ENCODE data around the gene DCN.
A peak's percentile ranks its signal among the peaks of the same experiment; 100 is the strongest.

Gene DCN

DNA sequence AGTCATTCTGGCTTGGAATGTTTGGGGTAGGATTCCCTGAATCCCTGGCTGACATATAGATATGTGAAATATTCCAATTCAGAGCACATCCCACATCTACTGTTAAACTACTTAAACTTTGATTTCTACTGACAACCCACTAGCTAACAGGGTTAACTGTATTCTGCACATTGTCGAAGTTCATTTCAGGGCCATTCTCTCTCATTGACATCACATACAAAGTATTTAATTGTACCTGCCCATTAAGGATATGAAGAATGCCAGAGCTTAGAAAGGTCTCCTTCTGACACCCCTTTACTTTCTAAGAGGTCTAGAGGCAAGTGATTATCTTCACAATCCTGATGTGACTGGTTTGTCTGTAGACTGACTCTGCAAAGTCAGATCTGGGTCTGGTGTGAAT lies 2.8 kb upstream of the DCN start:
- no peak for DNase-seq (ENCODE audit: low spot score)

DNA sequence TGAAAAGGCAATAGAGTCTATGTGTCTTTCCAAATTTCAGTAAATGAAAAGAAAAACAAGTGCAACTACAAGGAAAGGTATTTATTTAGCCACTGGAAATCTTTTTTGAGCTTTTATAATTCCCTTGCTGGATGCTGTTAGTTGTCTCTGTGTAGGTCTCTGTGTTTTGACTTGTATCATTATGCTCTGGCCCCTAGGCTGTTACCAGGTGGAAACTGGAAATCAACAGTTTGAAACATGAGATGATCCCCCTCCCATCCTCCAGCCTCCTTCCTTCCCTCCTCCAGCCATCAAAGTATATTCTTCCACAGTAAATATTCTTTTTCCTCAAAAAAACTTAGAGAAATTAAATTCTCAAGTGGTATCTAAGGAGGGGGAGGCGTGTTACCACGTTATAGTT lies 934 bp upstream of the DCN start:
- no peak for DNase-seq (ENCODE audit: low spot score)

DNA sequence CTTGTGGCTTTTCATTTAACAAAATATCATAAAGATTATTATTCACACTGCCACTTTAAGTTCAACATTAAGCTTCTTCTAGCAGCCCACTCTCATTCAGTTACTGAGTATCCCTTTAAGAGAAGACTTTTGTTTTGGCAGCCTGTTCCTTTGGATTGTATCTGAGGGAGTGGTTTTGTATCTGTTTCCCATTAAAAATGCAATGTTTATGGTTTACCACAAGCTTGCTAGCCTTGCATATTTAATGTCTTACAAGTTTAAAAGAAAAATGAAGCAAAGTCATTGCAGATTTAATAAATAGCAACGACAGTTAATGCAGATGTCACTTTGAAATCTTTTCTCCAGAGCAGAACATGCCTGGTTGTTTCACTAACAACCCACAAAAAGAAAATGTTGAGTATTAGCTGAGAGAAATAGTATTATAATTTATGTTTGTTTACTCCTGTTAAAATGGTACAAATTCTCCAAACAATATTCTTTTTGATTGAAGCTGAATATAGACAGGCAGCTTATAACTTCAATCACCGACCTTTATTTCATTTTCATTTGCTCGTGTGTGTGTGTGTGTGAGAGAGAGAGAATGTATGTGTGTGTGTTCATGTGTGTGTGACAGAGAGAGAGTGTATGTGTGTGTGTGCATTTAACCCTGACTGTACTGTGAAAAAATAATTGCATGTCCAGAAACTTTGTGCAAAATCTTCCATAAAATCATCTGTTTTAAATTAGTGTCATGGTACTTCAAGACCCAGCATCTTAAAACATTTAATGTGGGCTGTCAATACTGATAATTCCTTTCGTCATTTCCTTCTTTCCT lies 1.8 kb downstream of the DCN start:
- no peak for DNase-seq (ENCODE audit: low spot score)

DNA sequence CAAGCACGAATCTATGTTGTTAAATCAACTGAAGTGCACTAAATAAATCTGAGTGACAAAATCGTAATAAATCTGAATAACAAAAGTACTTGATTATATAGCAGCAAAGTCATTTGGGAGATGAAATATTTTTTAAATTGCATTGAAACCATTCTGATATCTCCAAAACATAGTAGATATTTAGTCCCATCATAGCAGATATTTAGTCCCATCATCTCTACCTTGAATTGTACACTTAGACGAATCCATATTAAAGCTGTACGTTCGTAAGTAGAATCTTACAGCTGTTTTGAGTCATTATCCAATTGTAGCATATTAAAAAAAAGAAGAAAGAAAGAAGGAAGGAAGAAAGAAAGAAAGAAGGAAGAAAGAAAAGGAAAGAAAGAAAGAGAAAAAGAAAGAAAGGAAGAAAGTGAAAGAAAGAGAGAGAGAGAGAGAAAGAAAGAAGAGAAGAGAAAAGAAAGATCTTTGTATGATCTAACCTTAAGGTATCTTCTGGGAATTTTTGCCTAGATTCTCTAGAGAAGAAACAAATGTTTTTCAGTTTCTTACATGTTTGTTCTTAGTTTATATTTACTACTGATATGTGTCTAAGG lies 2.6 kb downstream of the DCN start:
- DNase-seq (ENCODE audit: low spot score): no peak

DNA sequence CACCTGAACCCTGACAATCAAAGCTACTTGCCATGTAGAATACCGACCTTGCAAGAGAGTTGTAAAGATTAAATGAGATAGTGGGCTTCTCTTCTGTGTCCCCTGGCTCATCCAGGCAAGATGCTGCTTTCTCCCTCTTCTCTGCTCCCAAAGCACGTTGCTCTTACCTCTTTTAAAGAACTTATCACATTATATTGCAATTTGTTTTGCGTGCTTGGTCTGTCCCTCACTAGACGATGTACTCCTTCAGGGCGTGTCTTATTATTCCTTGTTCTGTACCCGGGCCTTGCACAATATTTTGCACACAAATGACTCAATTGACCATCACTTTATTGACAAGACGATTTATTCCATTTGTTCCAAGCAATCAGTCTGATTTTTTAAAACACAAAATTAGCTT lies 3.3 kb downstream of the DCN start:
- no peak for DNase-seq (ENCODE audit: low spot score)

DNA sequence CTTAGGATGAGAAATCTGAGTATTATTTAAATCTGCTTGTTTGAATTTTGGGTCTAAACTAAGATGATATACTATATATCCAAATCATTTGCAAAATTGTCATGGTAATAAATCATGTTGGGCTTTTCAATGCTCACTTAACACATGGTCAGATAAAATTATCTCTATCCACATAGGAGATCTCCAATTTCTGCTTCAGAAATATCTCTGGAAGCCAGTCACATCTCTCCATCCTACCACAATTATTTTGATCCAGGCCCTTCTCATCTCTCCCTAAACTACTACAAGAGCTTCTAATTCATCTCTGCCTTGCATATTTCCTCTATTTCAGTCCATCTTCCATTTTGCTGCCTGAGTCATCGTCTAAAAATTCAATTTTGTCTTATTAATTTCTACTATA lies 3.8 kb downstream of the DCN start:
- no peak for DNase-seq (ENCODE audit: low spot score)

DNA sequence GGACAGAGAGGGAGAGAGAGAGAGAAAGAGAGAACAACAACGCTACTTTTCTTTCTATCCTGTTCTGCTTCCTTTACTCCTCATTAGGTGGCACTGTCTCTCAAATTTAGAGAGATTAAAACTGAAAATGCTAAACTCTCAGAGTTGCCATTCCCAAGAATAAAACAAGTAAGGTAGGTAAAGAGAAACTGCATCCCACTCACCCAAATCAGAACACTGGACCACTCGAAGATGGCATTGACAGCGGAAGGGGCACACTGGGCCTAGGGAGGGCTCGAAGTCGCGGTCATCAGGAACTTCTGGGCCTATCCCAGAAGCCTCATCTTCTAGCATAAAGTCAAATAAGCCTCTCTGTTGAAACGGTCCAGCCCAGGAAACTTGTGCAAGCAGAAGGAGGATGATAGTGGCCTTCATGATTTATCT lies 4.5 kb downstream of the DCN start:
- DNase-seq (ENCODE audit: low spot score): peak; percentile 3

DNA sequence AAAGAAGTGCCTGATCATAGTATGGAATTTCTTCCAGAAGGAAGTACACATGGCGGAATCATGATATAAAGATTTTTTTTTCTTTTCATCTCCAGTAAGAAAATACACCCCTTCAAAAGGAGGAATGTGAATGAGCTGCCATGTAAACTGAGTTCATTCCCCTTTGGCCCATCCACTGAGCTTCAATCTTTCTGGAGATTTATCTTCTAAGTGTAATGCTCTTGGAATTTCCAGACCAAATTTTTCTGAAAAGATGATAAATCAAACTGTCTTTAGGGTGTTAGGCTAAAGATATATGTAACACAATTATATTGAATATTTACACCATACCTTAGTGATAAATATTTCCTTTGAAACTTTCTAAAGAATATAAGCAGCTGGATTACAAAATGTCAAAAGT lies 5.2 kb downstream of the DCN start:
- no peak for DNase-seq (ENCODE audit: low spot score)

DNA sequence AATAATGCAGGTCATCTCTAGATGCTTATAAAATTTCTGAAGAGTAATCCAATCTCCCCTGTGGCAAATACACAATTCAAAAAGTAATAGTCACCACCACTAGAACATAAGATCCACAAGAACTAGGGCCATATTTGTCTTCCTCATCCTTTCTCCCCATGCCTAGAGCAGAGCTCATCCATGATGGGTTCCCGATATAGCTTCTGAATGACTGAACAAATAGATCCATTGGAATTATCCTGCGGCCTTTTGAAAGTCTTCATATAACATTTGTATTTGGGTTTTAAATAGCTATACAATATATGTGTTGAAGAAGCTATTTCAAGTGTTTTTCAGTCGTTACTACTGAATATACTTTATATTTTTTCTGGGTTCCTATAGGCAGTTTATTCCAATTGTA lies 5.7 kb downstream of the DCN start:
- no peak for DNase-seq (ENCODE audit: low spot score)

DNA sequence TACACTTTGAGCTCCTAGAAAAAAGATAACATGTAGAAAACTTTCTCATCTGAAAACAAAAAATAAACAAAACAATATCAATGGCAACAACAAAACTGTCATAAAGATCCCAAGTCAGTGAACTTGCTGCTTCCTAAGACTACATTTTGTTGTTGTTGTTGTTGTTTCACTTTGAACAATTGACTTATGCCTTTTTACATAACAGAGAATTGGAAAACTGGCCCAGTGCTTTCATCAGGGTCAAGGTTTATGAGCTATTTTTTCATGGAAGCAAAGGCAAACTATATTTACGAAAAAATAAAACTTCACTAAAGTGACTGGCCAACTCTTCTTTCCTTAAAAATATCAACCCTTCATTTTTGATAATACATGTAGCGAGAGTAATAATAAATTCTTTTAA lies 6.3 kb downstream of the DCN start:
- DNase-seq (ENCODE audit: low spot score): no peak

DNA sequence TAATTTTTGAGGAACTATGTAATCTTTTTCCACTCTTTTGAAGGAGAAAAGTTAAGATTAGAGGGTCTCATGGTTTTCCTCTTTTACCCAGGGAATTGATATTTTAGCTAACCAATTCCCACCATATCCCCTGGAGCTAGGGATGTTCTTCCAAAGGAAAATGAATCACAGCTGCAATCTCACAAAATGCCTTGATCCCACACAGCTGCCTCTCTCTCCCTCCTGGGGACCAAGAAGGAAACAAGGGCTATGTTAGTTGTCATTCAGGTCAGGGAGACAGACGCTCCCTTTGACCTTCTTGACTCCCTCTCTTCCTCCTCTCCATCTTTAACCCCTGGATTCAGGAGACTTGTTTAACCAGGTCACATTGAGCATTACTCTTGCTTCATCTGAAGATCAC lies 9.5 kb downstream of the DCN start:
- no peak for DNase-seq (ENCODE audit: low spot score)

DNA sequence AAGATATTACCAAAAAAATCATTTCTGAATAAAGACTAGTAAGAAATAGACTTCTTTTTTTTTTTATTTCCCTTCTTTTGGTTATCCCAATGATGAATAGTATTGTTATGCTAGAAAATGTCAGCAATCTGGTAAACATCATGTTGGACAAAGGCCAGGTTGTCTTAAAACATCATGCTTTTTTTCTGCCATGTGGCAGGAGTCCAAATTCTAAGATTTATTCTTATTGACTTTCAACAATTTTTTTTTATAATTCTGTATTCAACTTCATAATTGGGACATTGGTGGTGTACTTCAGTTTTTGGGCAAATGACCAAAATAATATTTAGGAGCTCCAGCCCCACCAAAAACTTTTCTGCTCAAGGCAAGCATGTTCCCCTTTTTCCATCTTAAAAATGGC lies 10.5 kb downstream of the DCN start:
- no peak for DNase-seq (ENCODE audit: low spot score)

DNA sequence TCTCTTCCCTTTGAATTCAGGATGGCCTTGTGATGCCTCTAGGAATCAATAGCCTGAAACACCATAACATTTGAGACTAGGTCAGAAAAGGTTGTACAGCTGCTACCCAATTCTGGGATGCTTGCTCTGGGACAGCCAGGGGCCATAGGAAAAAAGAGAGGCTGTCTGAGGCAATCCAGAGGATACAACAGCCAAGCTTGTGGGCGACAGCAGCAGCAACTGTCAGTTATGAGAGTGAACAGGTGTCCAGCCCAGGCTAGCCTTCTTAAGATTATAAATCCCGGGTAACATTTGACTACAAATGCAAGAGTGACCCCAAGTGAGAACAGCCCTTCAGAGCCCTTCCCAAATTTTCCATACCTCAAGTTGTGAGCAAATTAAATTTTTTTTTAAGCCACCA lies 11.1 kb downstream of the DCN start:
- DNase-seq (ENCODE audit: low spot score): no peak

DNA sequence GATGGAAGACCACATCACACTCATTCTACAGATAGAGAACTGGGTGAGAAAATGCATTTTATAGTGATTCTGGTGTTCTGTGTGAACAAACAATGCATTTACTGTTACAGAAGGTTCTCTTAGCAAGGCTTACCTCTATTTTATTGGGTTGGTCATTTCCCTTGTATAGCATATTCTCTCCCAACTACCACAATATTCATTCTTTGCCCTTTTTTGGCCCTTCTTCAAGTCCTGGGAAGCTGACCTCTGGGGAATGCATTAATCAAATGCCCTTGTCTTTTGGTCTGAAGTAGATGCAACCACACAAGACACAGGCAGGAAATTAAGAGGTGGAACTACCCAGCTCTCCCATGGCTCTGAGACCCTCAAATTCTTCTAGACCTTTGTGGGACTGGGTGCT lies 19.5 kb downstream of the DCN start:
- DNase-seq (ENCODE audit: low spot score): no peak

DNA sequence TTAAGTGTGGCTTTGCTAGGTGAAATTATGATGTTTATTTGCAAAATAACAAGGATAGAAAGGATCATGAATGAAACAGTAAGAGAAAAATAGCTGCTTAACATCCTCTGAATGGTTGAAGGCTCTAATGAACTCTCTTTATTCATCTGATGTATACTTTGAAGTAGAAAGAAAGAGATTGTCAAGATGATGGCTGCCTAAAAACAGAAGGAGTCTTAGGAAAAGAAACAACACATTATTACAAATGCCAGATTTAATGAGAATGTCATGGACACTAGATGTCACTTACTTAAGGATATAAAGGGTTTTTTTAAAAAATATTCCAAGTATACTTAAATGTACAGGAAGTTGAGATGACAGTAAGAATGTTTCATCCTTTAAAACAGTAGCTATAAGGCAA lies 21.6 kb downstream of the DCN start:
- DNase-seq (ENCODE audit: low spot score): no peak

DNA sequence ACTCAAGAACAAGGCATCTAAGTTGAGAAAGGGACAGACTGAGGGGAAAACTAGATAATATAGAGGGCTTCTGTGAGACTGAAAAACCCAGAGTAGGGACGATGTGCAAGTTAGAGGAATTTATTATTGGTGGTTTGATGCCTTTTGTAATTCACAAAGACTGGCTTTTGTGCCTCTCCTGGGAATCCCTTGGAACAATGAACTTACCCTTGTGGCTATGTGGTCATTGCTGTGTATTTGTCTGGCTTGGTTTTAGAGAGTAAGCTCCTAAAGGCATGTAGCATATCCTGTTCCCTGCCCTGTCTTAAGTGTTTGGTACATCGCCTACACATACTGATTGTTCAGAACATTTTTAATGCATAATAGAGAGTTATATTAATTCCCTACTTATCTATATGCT lies 26.6 kb downstream of the DCN start:
- no peak for DNase-seq (ENCODE audit: low spot score)

DNA sequence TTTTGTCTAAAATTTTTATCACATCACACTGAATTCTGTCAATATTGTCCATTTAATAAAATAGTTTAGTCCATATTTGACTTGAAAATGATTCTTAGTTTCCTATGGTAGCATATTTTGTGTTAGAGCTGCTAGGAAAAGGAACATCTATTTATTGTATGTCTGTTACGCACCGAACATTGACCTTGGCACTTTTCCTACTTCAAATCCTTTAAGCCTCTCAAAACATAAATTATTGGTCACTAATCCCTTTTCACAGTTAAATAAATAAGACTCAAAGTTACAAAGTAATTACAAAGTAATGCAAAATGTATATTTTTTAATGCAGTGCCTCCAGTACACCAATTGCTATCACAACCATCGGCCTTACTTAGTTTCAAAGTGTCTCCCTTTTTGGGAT lies 28.5 kb downstream of the DCN start:
- DNase-seq (ENCODE audit: low spot score): no peak

DNA sequence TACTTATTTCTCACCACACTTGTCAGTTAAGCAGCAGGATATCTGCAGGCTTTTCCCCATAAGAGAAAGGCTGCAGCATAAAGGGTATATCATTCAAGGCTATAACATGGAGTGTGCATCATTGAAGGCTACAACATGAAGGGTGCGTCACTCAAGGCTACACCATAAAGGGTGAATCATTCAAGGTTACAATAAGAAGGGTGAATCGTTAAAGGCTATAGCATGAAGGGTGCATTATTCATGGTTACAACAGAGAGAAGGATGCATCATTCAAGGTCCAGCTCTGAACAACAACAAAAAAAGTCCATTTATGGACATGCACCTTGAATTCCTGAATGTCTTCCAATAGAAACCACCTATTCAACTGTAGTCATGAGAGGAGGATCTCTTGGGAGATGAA lies 38.6 kb downstream of the DCN start:
- no peak for DNase-seq (ENCODE audit: low spot score)

DNA sequence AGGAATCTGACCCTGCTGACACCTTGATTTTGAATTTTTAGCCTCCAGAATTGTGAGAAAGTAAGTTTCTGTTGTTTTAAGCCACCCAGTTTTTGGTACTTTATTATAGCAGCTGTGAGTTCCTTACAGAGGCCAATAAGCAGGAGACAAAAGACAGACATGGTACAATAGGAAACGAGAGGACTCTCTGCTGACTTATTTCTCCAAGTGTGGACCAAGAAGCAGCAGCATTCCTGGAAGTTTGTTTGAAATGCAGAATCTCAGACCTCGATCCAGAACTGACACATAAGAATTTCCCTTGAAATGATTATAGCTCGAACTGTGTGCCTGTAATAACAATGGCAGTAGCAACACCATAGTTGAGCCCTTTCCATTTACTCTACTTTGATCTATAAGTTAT lies 39.4 kb downstream of the DCN start:
- DNase-seq (ENCODE audit: low spot score): no peak

DNA sequence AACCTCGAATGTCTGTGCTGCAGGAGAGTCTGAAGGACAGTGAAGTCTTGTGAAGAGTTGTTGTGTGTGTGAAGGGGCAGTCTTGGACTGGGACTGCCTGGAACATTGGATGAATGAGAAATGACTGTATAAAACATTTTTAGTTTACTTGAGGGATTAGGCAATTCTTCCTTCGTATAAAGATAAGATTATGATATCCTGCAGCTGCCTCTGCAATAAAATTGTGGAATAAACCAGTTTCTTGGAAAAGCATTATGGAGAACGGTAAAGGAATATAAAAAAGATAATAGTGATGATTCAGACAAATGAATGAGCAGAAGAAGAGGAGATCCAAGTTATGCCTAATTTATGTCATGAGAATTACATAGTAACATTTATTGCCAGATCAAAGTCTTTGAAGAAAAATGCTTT lies 40.4 kb downstream of the DCN start:
- DNase-seq (ENCODE audit: low spot score): no peak

DNA sequence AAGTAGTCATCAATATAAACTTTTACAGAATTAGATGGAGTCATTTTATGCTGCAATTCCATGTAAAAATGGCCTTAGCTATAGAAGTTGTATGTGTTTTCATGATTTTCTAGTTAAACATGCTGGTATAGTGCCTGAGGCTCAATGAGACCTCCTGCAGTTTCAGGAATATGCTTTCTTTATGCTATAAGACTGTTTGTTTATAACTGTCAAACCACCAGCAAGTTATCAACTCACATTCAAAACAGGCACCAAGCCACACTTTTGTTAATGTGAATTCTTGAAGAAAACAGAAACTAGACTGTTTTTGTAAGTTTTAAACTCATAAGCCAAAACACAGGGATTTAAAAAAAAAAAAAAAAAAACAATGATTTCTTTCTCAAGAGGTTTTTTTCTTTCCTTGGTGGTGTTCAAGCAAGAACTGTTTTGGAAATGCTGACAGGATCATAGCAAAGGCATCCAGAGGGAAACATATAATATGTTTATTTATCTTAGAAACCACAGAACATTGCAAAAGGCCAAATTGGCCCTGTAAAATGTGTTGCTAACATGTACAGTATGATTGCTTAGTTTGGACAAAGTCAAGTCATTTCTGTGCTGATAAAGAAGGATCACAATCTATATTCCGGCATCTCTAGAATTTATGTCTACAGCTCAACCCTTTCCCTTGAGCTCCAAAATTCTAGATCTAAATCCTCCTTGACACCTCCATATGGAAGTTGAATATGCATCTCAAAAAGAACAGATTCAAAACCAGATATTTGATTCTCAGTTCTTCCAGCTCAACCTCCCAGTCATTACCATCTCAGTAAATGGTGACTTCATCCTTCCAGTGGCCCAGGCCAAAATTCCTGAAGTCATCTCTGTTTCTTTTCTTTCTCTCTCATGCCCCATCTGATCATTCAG lies 42.3 kb downstream of the DCN start:
- DNase-seq (ENCODE audit: low spot score): no peak

DNA sequence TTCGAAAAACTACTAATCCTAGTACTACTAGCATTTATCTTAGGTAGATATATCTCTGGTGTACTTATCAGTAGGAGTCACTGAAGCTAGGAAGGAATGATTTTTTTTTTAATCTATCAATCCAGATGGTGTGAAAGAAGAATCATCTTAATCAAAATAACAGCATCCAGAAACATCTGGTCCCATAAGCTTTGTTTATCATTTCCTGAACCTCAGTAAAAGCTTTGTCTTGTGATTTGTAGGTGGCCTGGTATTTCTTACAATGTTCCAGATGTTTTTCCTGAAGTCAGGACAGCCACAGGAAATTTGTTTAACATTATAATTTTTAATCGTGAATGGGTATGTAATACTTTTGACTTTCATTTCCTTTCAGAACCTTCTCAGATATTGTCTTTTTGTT lies 43.3 kb downstream of the DCN start:
- no peak for DNase-seq (ENCODE audit: low spot score)

DNA sequence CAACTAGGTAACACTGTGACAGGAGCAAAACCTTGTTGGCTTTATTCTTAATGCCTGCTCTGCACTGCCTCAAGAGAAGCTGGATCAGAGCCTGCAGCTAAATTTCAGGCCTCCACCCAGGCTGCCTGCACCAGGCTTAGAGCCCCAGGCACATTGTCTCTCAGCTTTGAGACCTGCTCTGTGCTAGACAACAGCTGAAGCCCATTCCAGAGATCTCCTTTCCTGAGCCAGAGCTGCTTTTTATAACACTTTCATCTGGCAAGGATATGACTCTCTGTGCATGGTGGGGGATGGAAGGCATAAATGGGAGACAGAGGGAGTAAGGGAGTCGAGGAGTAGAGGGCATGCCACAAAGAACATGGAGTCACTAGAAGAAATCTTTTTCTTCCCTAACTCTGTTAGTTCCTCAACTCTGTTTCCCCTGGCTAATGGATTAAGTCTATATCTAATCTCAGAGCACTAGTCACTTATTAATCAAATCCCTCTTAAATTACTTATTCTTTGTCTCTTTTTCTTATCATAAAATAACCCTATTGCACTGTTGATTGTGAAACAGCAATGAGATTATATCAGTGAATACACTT lies 44.2 kb downstream of the DCN start:
- DNase-seq (ENCODE audit: low spot score): no peak
